A549 (cell line): ENCODE data around the gene TAS1R3. TPM values are rescaled to one million over a fixed set of nuclear protein-coding genes. Genes with fewer than 3 reads are reported as not detected.

Experiments
- ATAC-seq, 2 experiments: fragments of 200-7000 bp in 1 of 2; fragments of >200 bp in 1 of 2; cut with Nextera tagmentation in 1 of 2; cut with Tn5 transposase in 1 of 2; 3 replicates each; pipeline versions ENCODE4 v1.8.0 to v1.9.1; 2018 to 2020; ENCODE audit warnings: mild to moderate bottlenecking in 1 of 2, moderate library complexity in 1 of 2
- CTCF ChIA-PET: fragments of 300-600 bp; sonication (Branson Sonifier 250); formaldehyde crosslinking; extraction: SDS; loops from one replicate; lab custom pipeline; 2021; ENCODE audit warnings: antibody characterized with exemption, inconsistent platforms; lab: Yijun Ruan, JAX
- POLR2A ChIA-PET: fragments of 350-600 bp; formaldehyde crosslinking; extraction: SDS; loops from one replicate; lab custom pipeline; 2021; ENCODE audit warnings: antibody characterized with exemption, inconsistent platforms; lab: Yijun Ruan, JAX
- DNase-seq, 2 experiments: peaks; one replicate each; pipeline versions ENCODE4 v3.0.0 to v3.0.0-alpha.2; 2011 to 2016; ENCODE audit warnings: low read depth in 1 of 2, low spot score in 1 of 2
- FAIRE-seq: peaks from 2 replicates; lab custom pipeline; 2011; peaks lifted over from hg19 to GRCh38; lab: Jason Lieb, UNC
- H3K27ac ChIP-seq, 2 experiments: fragments of >200 bp; sonication (Bioruptor Twin); formaldehyde crosslinking; 3 replicates each; pipeline ENCODE4 v1.5.1; 2016 to 2017
- H3K4me1 ChIP-seq: fragments of >200 bp; sonication (Bioruptor Twin); formaldehyde crosslinking; 3 replicates; pipeline ENCODE4 v1.6.1; 2016
- H3K4me2 ChIP-seq: fragments of >200 bp; sonication (Bioruptor Twin); formaldehyde crosslinking; 3 replicates; pipeline ENCODE4 v1.6.1; 2016
- H3K4me3 ChIP-seq: fragments of >200 bp; sonication (Bioruptor Twin); formaldehyde crosslinking; 3 replicates; pipeline ENCODE4 v1.5.1; 2016
- H3K9me3 ChIP-seq: fragments of >200 bp; sonication (Bioruptor Twin); formaldehyde crosslinking; 3 replicates; pipeline ENCODE4 v1.6.1; 2016
- BHLHE40 ChIP-seq: IDR thresholded peaks from 2 replicates; pipeline ENCODE4 v1.6.1; 2012; ENCODE audit warnings: low read depth, low read length, inconsistent platforms
- CBX8 ChIP-seq: fragments of 200-600 bp; sonication (generic); IDR thresholded peaks from 2 replicates; pipeline ENCODE4 v1.6.1; 2016
- CTCF ChIP-seq: fragments of >200 bp; sonication (Bioruptor Twin); formaldehyde crosslinking; IDR thresholded peaks from 3 replicates; pipeline ENCODE4 v1.5.1; 2016
- EHF ChIP-seq: fragments of 250-450 bp; sonication (Bioruptor Pico); IDR thresholded peaks from 2 replicates; pipeline ENCODE4 v1.5.0; 2020; ENCODE audit warnings: mild to moderate bottlenecking
- JUNB ChIP-seq: fragments of >200 bp; sonication (Bioruptor Twin); formaldehyde crosslinking; IDR thresholded peaks from 2 replicates; pipeline ENCODE4 v1.6.1; 2016
- MAFK ChIP-seq: fragments of 450-650 bp; IDR thresholded peaks from 2 replicates; pipeline ENCODE4 v1.6.1; 2014; ENCODE audit not compliant: partially characterized antibody
- MAX ChIP-seq: IDR thresholded peaks from 2 replicates; pipeline ENCODE4 v1.6.1; 2012
- NPAS2 ChIP-seq: fragments of 250-450 bp; sonication (Bioruptor Pico); IDR thresholded peaks from 2 replicates; pipeline ENCODE4 v1.8.0; 2022; ENCODE audit warnings: mild to moderate bottlenecking, moderate library complexity, borderline replicate concordance
- POLR2AphosphoS2 ChIP-seq: conservative IDR thresholded peaks from 2 replicates; pipeline ENCODE4 v1.6.1; 2012; ENCODE audit warnings: low read length, improper control_type of control experiment, inconsistent platforms
- RAD21 ChIP-seq, 2 experiments: fragments of >200 bp in 1 of 2; sonication (Bioruptor Twin) in 1 of 2; formaldehyde crosslinking in 1 of 2; IDR thresholded peaks in 1 of 2; conservative IDR thresholded peaks in 1 of 2; 2 replicates in 1 of 2; 3 replicates in 1 of 2; pipeline ENCODE4 v1.6.1; 2012 to 2018; ENCODE audit warnings: inconsistent platforms in 1 of 2
- REST ChIP-seq: fragments of 200-600 bp; sonication (generic); IDR thresholded peaks from 2 replicates; pipeline ENCODE4 v1.6.1; 2016; ENCODE audit warnings: antibody characterized with exemption, mild to moderate bottlenecking, moderate library complexity
- RNF2 ChIP-seq: fragments of 200-600 bp; sonication (generic); IDR thresholded peaks from 2 replicates; pipeline ENCODE4 v1.6.1; 2016; ENCODE audit warnings: low read depth, mild to moderate bottlenecking, antibody characterized with exemption, moderate library complexity, borderline replicate concordance
- SREBF2 ChIP-seq: fragments of 450-650 bp; IDR thresholded peaks from 2 replicates; pipeline ENCODE4 v1.6.1; 2014; ENCODE audit warnings: mild to moderate bottlenecking, moderate library complexity
- TP53 ChIP-seq: fragments of 250-450 bp; sonication (Bioruptor Pico); IDR thresholded peaks from 2 replicates; pipeline ENCODE4 v1.5.0; 2021; ENCODE audit warnings: mild to moderate bottlenecking, moderate library complexity
- ZC3H11A ChIP-seq: fragments of 450-650 bp; IDR thresholded peaks from 2 replicates; pipeline ENCODE4 v1.6.1; 2014; ENCODE audit warnings: antibody characterized with exemption, mild to moderate bottlenecking
- ZFP36 ChIP-seq: fragments of 450-650 bp; IDR thresholded peaks from 2 replicates; pipeline ENCODE4 v1.6.1; 2014; ENCODE audit warnings: borderline replicate concordance; ENCODE audit not compliant: partially characterized antibody
- ZSCAN20 ChIP-seq: fragments of 250-450 bp; sonication (Bioruptor Pico); IDR thresholded peaks from 2 replicates; pipeline ENCODE4 v1.8.0; 2022; ENCODE audit warnings: mild to moderate bottlenecking, moderate library complexity
- WGBS: methylation state at CpG from one replicate; pipeline ENCODE4 v1.1.6; 2017; ENCODE audit errors: missing lambda C conversion rate; 5-methylcytosine and 5-hydroxymethylcytosine counted together
- polyA plus RNA-seq, 4 experiments: library from polyadenylated mRNA; depleted of rRNA in 3 of 4; stranded (reverse); fragments of >200 nt; fragmentation: RNase III in 1 of 4; extraction: RNeasy Plus Mini Kit Qiagen cat#74134 plus additional on column Dnase treatment in 1 of 4; gene quantifications; 2 replicates in 3 of 4; 3 replicates in 1 of 4; pipeline ENCODE4 v1.2.3, GENCODE V29; 2011 to 2017

Gene TAS1R3
- polyA plus RNA-seq, 2 of the 4 experiments (the other 2 are of a cell fraction): 0.05 to 0.15 TPM

- H3K4me2 ChIP-seq: no peak overlapping the region
- FAIRE-seq: no peak
- no peak overlapping the region for H3K4me3 ChIP-seq
- 75% methylated on average over 17 of the region's 18 CpGs for WGBS
- ATAC-seq: no peak
- ChIA-PET POLR2A (no interaction called here), CTCF (interaction anchor here (1.2 kb wide), 1 partner anchor 14 kb away, joined by 6 read pairs; no protein-coding TSS in a partner anchor)
- TF ChIP-seq MAFK (peak; percentile 72), POLR2AphosphoS2 (no peak)
- H3K27ac ChIP-seq: peak overlapping the region in 1 of 2 experiments; percentile 30; a peak in 1 of 6 replicates
- peaks cover 38% of the 10 kb centered on the region for H3K4me1 ChIP-seq
- no peak for DNase-seq
- no peaks in the 10 kb centered on the region for H3K9me3 ChIP-seq
Measured at GRCh38 chr1:1357871-1358432, 26.9 kb downstream of the TAS1R3 start.

GRCh38 chr1:1358433-1359271 lies 27.6 kb downstream of the TAS1R3 start, which contains the start of gene MXRA8:
Gene MXRA8 (minus strand): TSS chr1:1358555. CDS start chr1:1358504, 51 bp downstream.
- no peaks in the 10 kb centered on the region for H3K9me3 ChIP-seq
- DNase-seq (no peak), ATAC-seq (no peak), FAIRE-seq (no peak)
- ChIA-PET POLR2A (interaction anchor here (0.5 kb wide), 1 partner anchor 12 kb away, joined by 3 read pairs; no protein-coding TSS in a partner anchor), CTCF (interaction anchor here (1.2 to 2.4 kb wide), 2 partner anchors 13 kb away, joined by 6 to 17 read pairs; no protein-coding TSS in a partner anchor)
- TF ChIP-seq ZFP36: no peak
- no peak for TF ChIP-seq ZC3H11A
- TF ChIP-seq BHLHE40: no peak
- TF ChIP-seq REST: no peak
- TF ChIP-seq RNF2: no peak
- TF ChIP-seq ZSCAN20 (CRISPR knock-in tag): no peak
- TF ChIP-seq NPAS2: no peak
- TF ChIP-seq CBX8: no peak
- no peak for TF ChIP-seq SREBF2
- TF ChIP-seq CTCF: no peak
- H3K4me1 ChIP-seq: peaks cover 31% of the 10 kb centered on the region
- 80% methylated on average over 4 of the region's 29 CpGs for WGBS
- peak within 1 kb of the TSS in 1 of 2 experiments; percentile 30; a peak in 1 of 6 replicates for H3K27ac ChIP-seq
- no peak within 1 kb of the TSS for H3K4me3 ChIP-seq
- no peak within 1 kb of the TSS for H3K4me2 ChIP-seq

GRCh38 chr1:1359308-1359663 lies 28.2 kb downstream of the TAS1R3 start:
- no peaks in the 10 kb centered on the region for H3K9me3 ChIP-seq
- peaks cover 25% of the 10 kb centered on the region for H3K4me1 ChIP-seq
- POLR2A ChIA-PET: interaction anchor here (0.5 kb wide), 1 partner anchor 11 kb away, joined by 3 read pairs; no protein-coding TSS in a partner anchor
- peak overlapping the region in 1 of 2 experiments; percentile 26; a peak in 1 of 6 replicates for H3K27ac ChIP-seq
- DNase-seq: no peak
- no peak for TF ChIP-seq EHF
- TF ChIP-seq JUNB: no peak
- no peak for TF ChIP-seq MAX
- TF ChIP-seq TP53: no peak
- TF ChIP-seq RAD21 (conservative IDR thresholded peaks at IDR 0.05 in 1 of 2, IDR thresholded peaks at IDR 0.05 in 1 of 2): no peak
- CTCF ChIA-PET: interaction anchor here (2.4 kb wide), 1 partner anchor 12 kb away, joined by 17 read pairs; no protein-coding TSS in a partner anchor
- no peak overlapping the region for H3K4me3 ChIP-seq
- H3K4me2 ChIP-seq: no peak overlapping the region
- no peak for FAIRE-seq
- 99% methylated on average over 5 of the region's 6 CpGs for WGBS
- ATAC-seq: no peak
